NB4 (cell line): Measurements from ENCODE around the gene CYP26B1.

Source experiments
- POLR2A ChIP-seq: IDR thresholded peaks from 2 replicates; pipeline ENCODE4 v1.6.1; 2011; ENCODE audit warnings: mild to moderate bottlenecking; ENCODE audit not compliant: insufficient read length; ENCODE audit errors: extremely low read depth
- TF ChIP-seq, protein P1 (sequence below): IDR thresholded peaks from one replicate; pipeline ENCODE4 v1.5.1; 2012; ENCODE audit warnings: low read depth, low read length

- TF ChIP-seq, protein P1, sequence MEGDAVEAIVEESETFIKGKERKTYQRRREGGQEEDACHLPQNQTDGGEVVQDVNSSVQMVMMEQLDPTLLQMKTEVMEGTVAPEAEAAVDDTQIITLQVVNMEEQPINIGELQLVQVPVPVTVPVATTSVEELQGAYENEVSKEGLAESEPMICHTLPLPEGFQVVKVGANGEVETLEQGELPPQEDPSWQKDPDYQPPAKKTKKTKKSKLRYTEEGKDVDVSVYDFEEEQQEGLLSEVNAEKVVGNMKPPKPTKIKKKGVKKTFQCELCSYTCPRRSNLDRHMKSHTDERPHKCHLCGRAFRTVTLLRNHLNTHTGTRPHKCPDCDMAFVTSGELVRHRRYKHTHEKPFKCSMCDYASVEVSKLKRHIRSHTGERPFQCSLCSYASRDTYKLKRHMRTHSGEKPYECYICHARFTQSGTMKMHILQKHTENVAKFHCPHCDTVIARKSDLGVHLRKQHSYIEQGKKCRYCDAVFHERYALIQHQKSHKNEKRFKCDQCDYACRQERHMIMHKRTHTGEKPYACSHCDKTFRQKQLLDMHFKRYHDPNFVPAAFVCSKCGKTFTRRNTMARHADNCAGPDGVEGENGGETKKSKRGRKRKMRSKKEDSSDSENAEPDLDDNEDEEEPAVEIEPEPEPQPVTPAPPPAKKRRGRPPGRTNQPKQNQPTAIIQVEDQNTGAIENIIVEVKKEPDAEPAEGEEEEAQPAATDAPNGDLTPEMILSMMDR = no peak
- no peak for TF ChIP-seq POLR2A
Observed at GRCh38 chr2:72089028-72089427, 58.6 kb downstream of the CYP26B1 start.
